GM21737 (cell line): ENCODE measurements around the gene MT1G.
"Not testable (repeated sequence)": the region's sequence is repeated elsewhere in the genome, so short reads cannot be mapped to it uniquely, and the experiment has no call there.

Experiments
- ATAC-seq: cut with Tn5 transposase; IDR thresholded peaks from one replicate; pipeline ENCODE4 v1.9.1; 2021; ENCODE audit warnings: mild to moderate bottlenecking, moderate library complexity; ENCODE audit not compliant: unreplicated experiment

MT1G gene

GRCh38 chr16:56665286-56666261 lies 2.3 kb downstream of the MT1G start:
- ATAC-seq = not testable (repeated sequence)

- ATAC-seq = no peak
Measured at GRCh38 chr16:56664506-56664905, 3.4 kb downstream of the MT1G start.

- no peak for ATAC-seq
Measured at GRCh38 chr16:56662357-56663354, 5.2 kb downstream of the MT1G start.

GRCh38 chr16:56658327-56658875 lies 9.5 kb downstream of the MT1G start:
- no peak for ATAC-seq

GRCh38 chr16:56657555-56658326 lies 10.1 kb downstream of the MT1G start, which contains the start of gene MT1F:
TSS of gene MT1F (plus strand) at chr16:56657959. CDS start at chr16:56658059, 100 bp downstream.
- ATAC-seq = no peak

GRCh38 chr16:56653218-56653617 lies 14.6 kb downstream of the MT1G start:
- ATAC-seq = no peak

- ATAC-seq = no peak
Measured at GRCh38 chr16:56652600-56652999, 15.3 kb downstream of the MT1G start.

GRCh38 chr16:56651586-56651985 lies 16.3 kb downstream of the MT1G start, which contains the start of gene MT1B:
TSS of gene MT1B (plus strand) at chr16:56651886. CDS start at chr16:56651954, 68 bp downstream.
- no peak for ATAC-seq

GRCh38 chr16:56649820-56650219 lies 18.0 kb downstream of the MT1G start:
- no peak for ATAC-seq

GRCh38 chr16:56649271-56649670 lies 18.6 kb downstream of the MT1G start:
- no peak for ATAC-seq

- no peak for ATAC-seq
Measured at GRCh38 chr16:56647641-56648431, 20.0 kb downstream of the MT1G start.

GRCh38 chr16:56645838-56646237 lies 22.0 kb downstream of the MT1G start:
- no peak for ATAC-seq

- no peak for ATAC-seq
Measured at GRCh38 chr16:56645311-56645710, 22.6 kb downstream of the MT1G start.

- no peak for ATAC-seq
Measured at GRCh38 chr16:56643833-56644232, 24.0 kb downstream of the MT1G start.

- no peak for ATAC-seq
Measured at GRCh38 chr16:56643080-56643778, 24.6 kb downstream of the MT1G start.

GRCh38 chr16:56641166-56641565 lies 26.7 kb downstream of the MT1G start:
- ATAC-seq = no peak

GRCh38 chr16:56640076-56640475 lies 27.8 kb downstream of the MT1G start:
- ATAC-seq = no peak

- no peak for ATAC-seq
Measured at GRCh38 chr16:56639045-56639444, 28.8 kb downstream of the MT1G start.
